GM19395 (cell line): Measurements from ENCODE around the gene NEURL1B.
A peak's percentile ranks its signal among the peaks of the same experiment; 100 is the strongest.
"Not testable (repeated sequence)": the region's sequence is repeated elsewhere in the genome, so short reads cannot be mapped to it uniquely, and the experiment has no call there.

Source experiments
- ATAC-seq: cut with Tn5 transposase; IDR thresholded peaks from one replicate; pipeline ENCODE4 v1.9.1; 2021; ENCODE audit warnings: mild to moderate bottlenecking, moderate library complexity; ENCODE audit not compliant: unreplicated experiment

The NEURL1B gene

DNA sequence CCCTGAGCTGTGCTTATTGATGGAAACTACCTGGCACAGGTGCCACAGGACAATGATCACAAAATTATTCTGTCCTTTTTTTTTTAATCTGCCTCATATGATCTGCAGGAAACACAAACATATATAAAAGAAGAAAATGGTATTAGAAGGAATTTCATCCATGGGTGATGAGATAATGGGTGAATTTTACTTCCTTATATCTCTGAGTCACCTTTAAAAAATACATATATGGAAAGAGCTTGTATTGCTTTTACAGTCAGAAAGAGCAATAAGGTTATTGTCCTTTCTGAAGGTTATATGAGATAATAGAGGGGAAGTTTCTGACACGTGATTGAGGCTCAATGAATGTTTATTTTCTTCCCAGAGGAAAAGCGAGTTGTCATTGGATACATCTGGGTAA, 31.6 kb downstream of the NEURL1B start:
- no peak for ATAC-seq

DNA sequence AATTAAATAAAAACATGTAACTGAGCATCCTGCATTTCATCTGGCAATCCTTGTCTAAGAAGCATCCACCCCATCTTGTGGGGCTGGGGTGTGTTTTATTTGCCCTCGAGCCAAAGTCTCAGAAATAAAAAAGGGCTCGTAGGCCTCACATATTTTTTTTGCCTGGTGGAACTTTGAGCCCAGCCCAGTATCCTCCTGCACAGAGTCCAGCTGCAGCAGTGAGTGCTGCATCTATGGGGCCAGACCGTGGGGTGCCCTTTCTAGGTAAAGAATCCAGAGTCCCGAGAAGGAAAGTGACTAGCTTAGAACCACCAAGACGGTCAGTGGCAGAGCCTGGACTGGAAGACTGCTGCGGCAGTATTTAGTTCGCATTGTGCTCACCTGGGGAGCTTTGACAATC, 33.1 kb downstream of the NEURL1B start:
- ATAC-seq = no peak

DNA sequence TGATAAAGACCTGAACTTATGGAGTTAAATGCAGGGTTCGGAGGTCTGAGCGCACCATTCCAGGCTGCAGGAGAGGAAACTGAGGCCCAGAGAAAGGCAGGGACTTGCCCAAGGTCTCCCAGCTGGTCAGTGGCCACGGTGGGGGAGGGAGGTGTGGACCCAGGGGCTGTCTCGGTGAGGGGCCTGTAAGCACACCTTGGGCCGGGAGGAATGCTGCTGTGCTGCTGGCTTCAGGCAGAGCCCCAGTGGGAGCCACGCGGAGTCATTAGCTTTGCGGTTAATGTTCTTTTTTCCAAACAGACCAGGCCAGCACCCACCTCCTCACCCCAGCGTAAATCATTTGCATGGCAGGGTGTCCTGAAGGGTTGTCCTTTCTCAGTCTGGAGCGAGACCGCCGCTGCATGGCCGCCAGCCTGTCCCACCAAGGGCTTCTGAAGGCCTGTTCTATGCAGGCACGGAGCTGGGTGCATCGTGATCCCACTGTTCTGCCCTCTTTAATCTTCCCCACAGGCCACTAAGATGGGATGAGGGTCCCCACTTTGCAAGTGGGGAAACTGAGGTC, 35.9 kb downstream of the NEURL1B start:
- no peak for ATAC-seq

DNA sequence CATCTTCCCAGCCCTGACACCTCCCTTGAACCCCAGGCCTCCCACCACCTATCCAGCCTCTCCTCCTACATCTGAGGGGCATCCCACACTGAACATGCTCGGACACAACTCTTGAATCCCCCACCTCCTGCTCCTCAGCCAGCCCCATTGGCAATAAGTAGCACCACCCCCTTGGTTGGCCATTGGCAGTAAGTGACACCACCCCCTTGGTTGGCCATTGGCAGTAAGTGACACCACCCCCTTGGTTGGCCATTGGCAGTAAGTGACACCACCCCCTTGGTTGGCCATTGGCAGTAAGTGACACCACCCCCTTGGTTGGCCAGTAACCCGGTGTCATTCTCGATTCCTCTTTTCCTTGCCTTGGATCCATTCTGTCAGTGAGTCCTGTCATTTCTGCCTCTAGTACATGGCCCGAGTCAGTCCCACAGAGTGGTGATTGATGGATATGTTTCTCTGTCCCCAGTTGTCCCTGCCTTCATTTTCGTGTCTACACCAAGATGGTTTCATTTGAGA, 37.4 kb downstream of the NEURL1B start:
- not testable (repeated sequence) for ATAC-seq

DNA sequence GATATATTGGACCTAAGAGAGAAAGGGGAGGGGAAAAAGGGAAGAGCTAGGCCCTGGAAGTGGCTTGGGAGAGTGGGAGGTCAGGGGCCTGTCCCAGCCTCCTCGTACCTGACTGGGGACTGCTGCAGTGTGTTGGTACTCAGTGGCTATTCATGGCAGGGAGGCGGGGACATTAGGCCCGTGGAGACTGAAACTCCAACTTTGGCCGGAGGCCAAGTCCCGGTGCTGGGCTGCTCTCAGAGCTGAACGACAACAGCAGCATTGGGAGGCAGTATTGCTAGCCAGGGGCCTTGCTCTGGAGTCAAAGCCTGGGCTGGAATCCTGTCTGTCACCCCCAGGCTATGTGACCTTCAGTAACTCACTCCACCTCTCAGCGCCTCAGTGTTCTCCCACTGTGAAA, 37.8 kb downstream of the NEURL1B start:
- ATAC-seq = no peak

DNA sequence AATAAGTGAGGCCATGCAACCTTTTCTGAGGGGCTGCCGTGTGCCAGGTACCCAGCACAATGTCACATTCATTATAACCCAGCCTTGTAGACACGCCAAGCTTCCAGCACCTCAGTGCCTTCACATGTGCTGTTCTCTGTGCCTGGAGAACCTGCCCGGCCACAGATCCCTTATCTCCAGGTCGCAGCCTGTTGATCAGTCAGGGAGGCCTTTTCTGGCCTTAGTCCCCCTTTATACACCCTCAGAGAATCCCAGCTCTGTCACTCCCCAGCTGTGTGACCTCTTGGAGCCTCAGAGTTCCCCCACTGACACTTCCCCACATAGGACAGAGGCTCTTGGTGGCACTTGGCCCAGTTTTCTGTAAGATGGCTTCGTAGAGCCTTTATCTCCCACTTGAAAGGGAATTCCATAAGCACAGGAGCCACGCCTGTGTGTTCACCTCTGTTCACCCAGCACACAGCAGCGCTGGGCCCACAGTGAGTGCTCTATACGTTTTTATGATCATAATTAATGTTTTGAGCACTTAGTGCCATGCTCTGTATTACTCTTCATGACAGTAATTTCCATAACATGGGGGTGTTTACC, 38.7 kb downstream of the NEURL1B start:
- ATAC-seq = no peak

DNA sequence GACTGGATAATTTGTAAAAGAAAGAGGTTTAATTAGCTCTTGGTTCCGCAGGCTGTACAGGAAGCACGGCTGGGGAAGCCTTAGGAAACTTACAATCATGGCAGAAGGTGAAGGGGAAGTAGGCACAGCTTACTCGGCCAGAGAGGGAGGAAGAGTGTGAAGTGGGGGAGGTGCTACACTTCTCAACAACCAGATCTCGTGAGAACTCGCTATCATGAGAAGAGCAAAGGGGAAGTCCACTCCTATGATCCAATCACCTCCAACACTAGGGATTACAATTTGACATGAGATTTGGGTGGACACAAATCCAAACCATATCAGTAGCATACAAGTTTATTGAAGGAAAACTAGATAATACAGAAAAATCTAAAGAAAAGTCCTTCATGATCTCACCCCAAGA, 39.9 kb downstream of the NEURL1B start:
- ATAC-seq = no peak

DNA sequence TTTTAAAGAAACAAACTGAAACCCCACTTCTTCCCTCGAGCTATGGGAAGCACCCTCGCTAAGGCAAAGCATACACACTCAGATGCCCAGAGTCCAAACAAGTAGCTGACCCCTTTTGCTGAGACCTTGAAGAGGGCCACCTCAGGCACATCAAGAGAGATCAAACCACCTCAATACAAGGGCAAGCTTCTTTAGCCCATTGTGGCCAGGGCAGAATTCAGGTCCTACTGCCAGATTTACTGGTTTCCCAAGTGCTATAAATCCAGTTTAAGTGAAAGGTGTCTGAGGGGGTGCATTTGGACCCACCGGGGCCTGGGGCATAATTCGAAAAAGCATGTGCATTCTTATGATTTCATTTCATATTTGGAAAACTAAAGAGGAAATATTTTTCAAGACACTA, 40.4 kb downstream of the NEURL1B start:
- no peak for ATAC-seq

DNA sequence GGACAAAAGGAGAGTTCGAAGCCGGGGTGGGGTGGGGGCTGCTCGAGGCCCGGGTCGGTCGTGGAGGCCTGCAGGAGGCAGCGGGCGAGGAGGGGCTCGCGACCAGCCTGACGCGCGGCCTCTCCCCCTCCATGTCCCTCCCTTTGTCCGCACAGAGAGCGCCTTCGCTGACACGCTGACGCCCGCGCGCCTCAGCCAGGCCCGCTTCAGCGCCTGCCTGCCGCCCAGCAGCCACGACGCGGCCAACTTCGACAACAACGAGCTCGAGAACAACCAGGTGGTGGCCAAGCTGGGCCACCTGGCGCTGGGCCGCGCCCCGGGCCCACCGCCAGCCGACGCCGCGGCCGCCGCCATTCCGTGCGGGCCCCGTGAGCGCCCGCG, 42.2 kb downstream of the NEURL1B start:
- ATAC-seq = no peak

DNA sequence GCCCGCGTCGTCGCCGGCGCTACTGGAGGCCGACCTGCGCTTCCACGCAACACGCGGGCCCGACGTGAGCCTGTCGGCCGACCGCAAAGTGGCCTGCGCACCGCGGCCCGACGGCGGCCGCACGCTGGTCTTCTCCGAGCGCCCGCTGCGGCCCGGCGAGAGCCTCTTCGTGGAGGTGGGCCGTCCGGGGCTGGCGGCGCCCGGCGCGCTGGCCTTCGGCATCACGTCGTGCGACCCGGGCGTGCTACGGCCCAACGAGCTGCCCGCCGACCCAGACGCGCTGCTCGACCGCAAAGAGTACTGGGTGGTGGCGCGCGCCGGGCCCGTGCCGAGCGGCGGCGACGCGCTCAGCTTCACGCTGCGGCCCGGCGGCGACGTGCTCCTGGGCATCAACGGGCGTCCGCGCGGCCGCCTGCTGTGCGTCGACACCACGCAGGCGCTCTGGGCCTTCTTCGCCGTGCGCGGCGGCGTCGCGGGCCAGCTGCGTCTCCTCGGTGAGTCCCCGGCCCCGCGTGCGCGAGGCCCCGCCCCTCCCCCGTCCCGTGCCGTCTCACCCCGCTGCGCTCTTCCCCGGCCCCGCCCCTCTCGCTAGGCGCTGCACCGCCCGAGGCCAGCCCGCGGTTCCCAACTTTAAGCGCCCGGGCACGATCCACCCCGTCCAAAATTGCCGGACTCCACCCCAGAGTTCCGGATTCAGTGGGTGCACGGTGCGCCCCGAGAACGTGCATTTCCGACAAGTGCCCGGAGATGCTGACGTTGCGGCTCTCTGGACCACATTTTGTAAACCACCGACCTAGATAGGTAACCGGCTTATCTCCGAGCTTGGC, 42.8 kb downstream of the NEURL1B start:
- no peak for ATAC-seq

DNA sequence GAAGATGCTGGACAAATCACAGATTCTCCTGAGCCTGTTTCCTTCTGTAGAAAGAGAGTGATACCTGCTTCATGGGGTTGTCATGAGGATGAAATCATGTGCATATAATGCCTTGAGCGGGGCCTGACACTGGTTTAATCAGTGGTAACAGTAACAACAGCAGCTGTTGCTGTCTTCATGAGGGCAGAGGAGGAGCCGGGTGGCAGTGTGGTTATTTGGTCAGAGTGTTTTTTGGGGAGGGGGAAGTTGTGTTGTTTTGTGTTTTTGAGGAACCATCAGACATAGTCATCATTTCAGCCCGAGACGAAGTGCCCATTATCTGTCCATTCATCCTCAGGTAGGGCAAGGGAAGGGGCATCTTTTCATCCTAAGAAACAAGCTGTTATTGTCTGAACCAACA, 44.0 kb downstream of the NEURL1B start:
- ATAC-seq = no peak

DNA sequence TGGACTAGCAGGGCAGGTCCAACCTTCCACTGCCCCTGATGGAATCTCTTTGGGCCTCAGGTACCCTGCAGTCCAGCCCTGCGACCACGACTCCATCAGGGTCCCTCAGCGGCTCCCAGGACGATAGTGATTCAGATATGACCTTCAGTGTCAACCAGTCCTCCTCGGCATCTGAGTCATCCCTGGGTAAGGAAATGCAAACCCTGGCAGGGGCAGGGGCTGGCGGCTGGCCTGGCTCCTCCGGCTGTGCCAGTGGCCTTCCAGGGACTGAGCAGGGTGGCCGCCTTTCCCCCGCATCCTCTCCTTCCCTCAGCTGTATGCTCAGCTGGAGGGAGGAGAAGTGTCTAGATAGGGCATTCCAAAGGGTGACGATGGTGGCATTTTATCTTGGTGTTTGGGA, 45.0 kb downstream of the NEURL1B start:
- no peak for ATAC-seq

DNA sequence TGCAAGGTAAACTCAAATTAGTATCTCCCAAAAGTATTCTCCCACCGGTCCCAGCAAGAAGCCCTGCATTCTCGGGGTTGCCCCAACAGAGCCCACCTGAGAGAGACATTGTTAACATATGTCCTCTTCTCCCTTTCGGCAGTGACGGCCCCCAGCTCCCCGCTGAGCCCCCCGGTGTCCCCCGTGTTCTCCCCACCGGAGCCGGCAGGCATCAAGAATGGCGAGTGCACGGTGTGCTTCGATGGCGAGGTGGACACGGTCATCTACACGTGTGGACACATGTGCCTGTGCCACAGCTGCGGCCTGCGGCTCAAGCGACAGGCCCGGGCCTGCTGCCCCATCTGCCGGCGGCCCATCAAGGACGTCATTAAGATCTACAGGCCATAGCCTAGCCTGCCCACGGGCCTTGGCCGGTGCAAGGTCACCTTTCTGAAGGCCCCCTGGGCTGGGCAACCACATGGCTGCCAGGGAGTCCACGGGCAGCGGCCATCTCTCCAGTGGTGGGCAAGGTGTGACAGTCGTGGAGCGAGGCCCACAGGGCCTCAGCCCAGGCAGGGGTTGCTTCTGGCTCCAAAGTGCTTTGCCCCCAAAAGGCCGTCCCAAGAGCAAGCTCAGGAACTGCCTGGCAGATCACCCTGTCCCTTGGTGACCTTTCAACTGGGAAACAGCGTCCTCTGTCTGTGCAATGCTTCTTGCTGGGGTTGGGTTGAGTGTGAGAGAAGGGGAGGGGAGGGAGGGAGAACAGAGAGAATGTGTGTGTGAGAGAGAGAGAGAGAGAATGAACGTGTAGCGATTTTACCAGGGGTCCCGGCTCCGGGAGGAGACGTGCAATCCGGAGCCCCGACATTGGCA, 45.7 kb downstream of the NEURL1B start:
- ATAC-seq = no peak

DNA sequence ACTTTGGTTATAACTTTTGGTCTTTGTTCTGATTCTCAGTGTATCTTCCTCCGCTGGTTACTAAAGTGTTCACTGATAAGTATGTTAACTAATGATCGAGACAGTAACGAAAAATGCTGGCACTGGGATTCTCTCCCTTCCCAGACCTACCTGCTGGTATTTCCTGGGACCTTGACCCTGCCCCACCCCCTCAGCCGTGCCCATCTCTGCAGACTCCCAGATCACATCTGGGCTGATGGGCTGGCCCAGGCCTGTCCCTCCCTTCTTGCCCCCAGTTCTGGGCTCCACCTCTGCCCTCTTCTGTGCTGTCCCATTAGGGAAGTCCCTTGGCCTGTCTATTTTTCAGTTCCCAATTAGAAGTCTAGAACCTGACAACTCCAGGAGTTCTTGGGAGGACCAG, 46.9 kb downstream of the NEURL1B start:
- no peak for ATAC-seq

DNA sequence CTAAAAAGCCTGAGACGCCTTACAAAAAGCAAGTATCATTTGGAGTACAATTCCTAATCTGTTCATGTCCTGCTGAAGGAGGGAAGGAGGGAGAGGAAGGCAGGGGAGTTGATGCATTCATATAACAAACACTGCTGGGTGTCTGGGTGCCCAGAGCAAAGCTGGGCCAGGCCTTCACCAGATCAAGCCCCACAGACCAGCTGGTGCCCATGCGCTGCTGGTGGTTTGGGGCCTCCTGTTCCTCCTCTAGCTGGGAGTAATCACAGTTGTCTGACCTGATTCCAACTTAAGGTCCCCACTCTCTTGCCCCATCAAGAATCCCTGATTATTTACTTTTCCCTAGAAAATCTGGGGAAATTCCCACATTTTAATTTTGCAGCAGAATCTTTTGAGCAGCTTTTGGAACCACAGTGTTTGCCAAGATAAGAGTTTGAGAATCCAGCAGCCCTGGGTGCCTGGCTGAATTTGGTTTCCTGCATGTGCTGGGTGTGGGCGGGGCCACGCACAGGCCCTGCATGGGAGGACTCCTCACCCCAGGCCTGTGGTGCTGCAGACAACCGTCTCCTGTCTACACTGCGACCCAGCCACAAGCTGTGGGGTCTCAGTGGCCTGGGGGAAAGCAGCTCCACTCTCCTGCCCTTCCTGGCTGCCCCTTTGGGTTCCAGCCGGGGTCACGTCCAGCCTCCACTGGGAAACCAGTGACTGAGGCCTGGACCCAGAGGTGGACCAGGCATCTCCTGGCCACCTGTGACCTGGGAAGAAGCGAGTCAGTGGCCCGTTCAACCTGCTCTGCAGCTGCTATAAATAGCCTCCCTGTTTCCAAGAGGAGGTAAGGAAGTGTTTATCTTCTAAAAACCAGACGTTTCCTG, 47.5 kb downstream of the NEURL1B start:
- peak; percentile 75 for ATAC-seq

DNA sequence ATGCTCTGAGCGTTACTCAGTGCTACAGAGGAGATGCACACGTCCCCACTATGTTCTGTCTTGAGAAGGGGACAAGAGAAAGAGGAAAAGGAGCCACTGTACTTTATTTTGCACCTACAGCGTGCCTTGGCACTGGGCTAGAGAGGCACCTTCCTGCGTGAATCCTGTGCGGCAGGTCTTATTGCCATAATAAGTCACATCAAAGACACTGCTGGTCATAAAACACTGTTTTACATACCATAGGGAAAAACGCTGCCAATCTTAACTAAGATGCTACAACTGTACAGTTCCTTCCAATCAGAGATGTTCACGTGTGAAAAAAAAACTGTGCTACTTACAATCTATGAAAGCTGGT, 48.1 kb downstream of the NEURL1B start:
- no peak for ATAC-seq

DNA sequence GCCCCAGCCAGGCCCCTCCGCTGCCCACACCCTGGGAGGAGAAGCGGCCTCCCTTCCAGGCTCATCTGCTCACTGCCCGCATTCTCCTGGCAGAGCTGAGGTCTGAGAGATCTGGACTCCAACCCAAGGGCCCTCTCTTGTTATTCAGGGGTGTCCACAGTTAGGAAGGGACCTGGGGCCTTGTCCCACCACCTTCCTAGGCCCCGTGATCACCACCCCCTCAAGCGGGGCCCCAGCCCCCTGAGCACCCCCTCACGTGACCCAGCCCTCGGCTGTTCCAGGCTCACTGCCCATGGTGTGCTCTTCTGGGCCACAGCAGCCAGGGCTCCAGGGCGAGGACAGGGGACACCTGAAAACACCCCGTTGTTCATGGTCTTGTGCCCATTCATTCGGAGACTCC, 48.7 kb downstream of the NEURL1B start:
- no peak for ATAC-seq

DNA sequence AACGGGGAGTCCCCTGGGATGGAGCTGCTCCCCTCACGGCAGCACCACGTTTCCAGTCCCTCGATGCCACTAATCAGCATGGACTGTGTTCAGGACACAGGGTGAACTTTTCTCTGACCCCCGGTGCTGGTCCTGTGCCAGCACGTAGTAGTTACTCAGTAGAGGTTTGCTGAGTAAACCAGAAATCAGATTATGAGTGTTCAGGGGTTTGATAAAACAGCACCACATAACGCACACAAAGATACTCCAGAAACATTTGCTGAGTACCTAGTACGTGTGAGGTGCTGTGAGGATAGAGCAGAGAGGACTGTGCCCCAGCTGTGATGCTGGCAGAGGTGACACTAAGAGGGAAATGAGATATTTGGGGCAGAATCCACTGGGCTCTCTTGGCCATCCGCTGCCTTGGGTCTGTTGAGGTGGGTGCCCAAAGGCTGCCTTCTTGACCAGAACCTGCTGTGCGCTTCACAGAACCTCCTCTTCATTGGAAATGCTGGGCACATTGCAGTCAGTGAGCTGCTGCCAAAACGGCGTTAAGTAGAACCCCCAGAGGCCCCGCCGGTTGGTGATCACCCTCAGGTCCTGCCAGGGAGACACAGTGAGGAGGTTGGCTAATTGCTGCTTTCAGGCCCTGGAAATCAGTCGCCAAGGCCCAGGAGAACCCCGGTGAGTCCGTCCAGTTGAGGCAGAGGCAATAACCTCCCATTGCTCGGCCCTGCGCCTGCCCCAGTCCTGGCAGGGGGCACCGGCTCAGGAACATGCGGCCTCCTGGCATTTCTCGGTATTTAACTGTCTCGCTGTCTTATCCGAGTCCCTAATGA, 49.4 kb downstream of the NEURL1B start:
- ATAC-seq = peak; percentile 50

DNA sequence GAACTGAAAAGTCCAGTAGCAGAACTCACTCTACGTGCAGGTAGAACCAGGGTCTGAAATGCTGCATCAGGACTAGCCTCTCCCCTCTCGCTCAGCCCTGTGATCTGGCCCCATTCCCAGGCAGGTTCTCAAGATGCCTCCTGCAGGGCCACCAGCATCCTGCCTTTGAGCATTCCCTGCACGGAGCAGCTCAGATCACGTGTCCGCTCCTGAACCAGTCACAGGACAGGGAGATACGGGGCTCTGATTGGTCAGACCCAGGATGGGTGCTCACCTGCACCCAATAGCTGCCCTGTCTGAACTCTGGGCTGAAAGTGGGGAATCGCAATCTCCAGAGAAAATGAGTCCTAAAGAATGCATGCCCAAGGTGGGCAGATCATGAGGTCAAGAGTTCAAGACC, 50.8 kb downstream of the NEURL1B start:
- ATAC-seq = no peak

DNA sequence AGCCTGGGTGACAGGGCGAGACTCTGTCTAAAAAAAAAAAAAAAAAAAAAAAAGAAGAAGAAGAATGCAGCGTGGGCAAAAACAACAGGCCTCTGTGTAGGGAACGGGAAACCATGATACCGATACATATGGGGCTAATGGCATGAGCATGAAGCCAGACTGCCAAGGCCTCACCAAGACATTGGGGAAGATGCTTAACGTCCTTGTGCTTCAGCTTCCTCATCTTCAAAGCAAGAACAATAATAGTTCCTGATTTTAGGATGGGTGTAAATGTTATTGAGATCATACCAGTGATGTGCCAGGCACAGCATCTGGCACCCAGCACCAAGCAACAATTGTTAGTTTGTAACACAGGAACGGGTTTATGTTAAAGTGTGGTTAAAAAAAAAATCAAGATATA, 51.4 kb downstream of the NEURL1B start:
- ATAC-seq = no peak
